Small intestine (tissue), 7 donors: ENCODE data around the gene PCTP. TPM values are rescaled to one million over a fixed set of nuclear protein-coding genes. Genes with fewer than 3 reads are reported as not detected.

Experiments
- DNase-seq, 2 donors: peaks; one replicate each; pipeline versions ENCODE4 v3.0.0 to v3.0.0-alpha.2; 2013
- FAIRE-seq: peaks from 2 replicates; lab custom pipeline; 2012; peaks lifted over from hg19 to GRCh38; lab: Jason Lieb, UNC
- H3K27ac ChIP-seq, 3 donors: one replicate each; pipeline ENCODE4 v1.5.1; 2013; ENCODE audit warnings: low read length in 2 of 3, mild to moderate bottlenecking in 2 of 3, control low read depth in 1 of 3, inconsistent platforms in 1 of 3, low read depth in 1 of 3, moderate library complexity in 1 of 3
- H3K27me3 ChIP-seq, 3 donors: one replicate each; pipeline ENCODE4 v1.6.1; 2013; ENCODE audit warnings: low read length in 3 of 3, inconsistent platforms in 1 of 3; ENCODE audit not compliant: control insufficient read depth in 3 of 3, insufficient read depth in 3 of 3
- H3K36me3 ChIP-seq, 3 donors: one replicate each; pipeline ENCODE4 v1.6.1; 2013; ENCODE audit warnings: low read length in 3 of 3, inconsistent platforms in 1 of 3, low read depth in 1 of 3, mild to moderate bottlenecking in 1 of 3, moderate library complexity in 1 of 3; ENCODE audit not compliant: control insufficient read depth in 3 of 3, insufficient read depth in 2 of 3
- H3K4me1 ChIP-seq, 3 donors: one replicate each; pipeline ENCODE4 v1.6.1; 2013; ENCODE audit warnings: low read length in 2 of 3, inconsistent platforms in 1 of 3, low read depth in 1 of 3, mild to moderate bottlenecking in 1 of 3, moderate library complexity in 1 of 3; ENCODE audit not compliant: control insufficient read depth in 3 of 3, insufficient read depth in 2 of 3
- H3K4me3 ChIP-seq, 3 donors: one replicate each; pipeline ENCODE4 v1.5.1; 2013; ENCODE audit warnings: low read length in 3 of 3, control low read depth in 1 of 3, inconsistent platforms in 1 of 3, low read depth in 1 of 3, mild to moderate bottlenecking in 1 of 3, moderate library complexity in 1 of 3
- H3K9me3 ChIP-seq, 2 donors: one replicate each; pipeline ENCODE4 v1.6.1; 2013; ENCODE audit warnings: low read depth in 1 of 2, low read length in 1 of 2; ENCODE audit not compliant: control insufficient read depth in 2 of 2, insufficient read depth in 1 of 2
- WGBS, 3 donors: extraction: QIAGEN DNeasy Blood & Tissue Kit; methylation state at CpG; one replicate each; pipeline ENCODE4 v1.1.7; 2013; 5-methylcytosine and 5-hydroxymethylcytosine counted together
- polyA plus RNA-seq, 4 donors: library from polyadenylated mRNA; stranded (reverse) in 3 of 4; unstranded in 1 of 4; fragments of 200-250 nt in 3 of 4; fragments of 120-200 nt in 1 of 4; gene quantifications; one replicate each; pipeline versions ENCODE4 v1.2.1 to v1.2.3, GENCODE V29; 2013
- donor health status: healthy with polysubstance abuse.
- donor health status: control.
- donor health status: control.
- donor health status: Bipolar disorder and iron deficiency.
- donor health status: healthy.

The PCTP gene
- polyA plus RNA-seq, 4 donors: 22.4 to 33.5 (median 25.9) TPM

- no peak for FAIRE-seq
- Histone ChIP-seq H3K4me3 (no peak overlapping the region), H3K9me3 (no peaks in the 10 kb centered on the region), H3K4me1 (no peaks in the 10 kb centered on the region), H3K27ac (no peak overlapping the region), H3K36me3 (no peaks in the 10 kb centered on the region), H3K27me3 (peaks cover 0 to 2% (median 0%) of the 10 kb centered on the region in 3 donors)
- DNase-seq: no peak
- WGBS, 3 donors: 26 to 29% (median 28%) methylated on average over 1 of the region's 1 CpG
These were observed 20.5 kb upstream of the PCTP start for GRCh38 chr17:55730380-55730779.

- WGBS, 3 donors: 19 to 37% (median 22%) methylated on average over 3 of the region's 3 CpGs
These were observed 20.0 kb upstream of the PCTP start for GRCh38 chr17:55730808-55731207.

GRCh38 chr17:55731586-55732250 is 19.1 kb upstream of the PCTP start:
- Histone ChIP-seq H3K27ac (peak overlapping the region in 2 of 3 donors; percentile 33 to 75), H3K36me3 (no peaks in the 10 kb centered on the region)

More at GRCh38 chr17:55730808-55731207, 20.0 kb upstream of the PCTP start:
- H3K4me3 ChIP-seq: no peak overlapping the region
- DNase-seq: no peak
- H3K9me3 ChIP-seq: no peaks in the 10 kb centered on the region
- peak overlapping the region in 1 of 3 donors; percentile 17 for H3K27ac ChIP-seq
- no peaks in the 10 kb centered on the region for H3K4me1 ChIP-seq
- no peak for FAIRE-seq
- peaks cover 0 to 2% (median 0%) of the 10 kb centered on the region in 3 donors for H3K27me3 ChIP-seq
- no peaks in the 10 kb centered on the region for H3K36me3 ChIP-seq

GRCh38 chr17:55734128-55734781 is 16.6 kb upstream of the PCTP start:
- Histone ChIP-seq H3K9me3 (no peaks in the 10 kb centered on the region), H3K4me1 (no peaks in the 10 kb centered on the region), H3K4me3 (no peak overlapping the region), H3K27me3 (peaks cover 0 to 4% (median 0%) of the 10 kb centered on the region in 3 donors), H3K36me3 (no peaks in the 10 kb centered on the region), H3K27ac (no peak overlapping the region)
- DNase-seq (no peak), FAIRE-seq (no peak)
- 11 to 30% (median 21%) methylated on average over 4 of the region's 4 CpGs for WGBS, 3 donors

More at GRCh38 chr17:55731586-55732250, 19.1 kb upstream of the PCTP start:
- DNase-seq (peak; percentile 10 to 21), FAIRE-seq (no peak)
- no peaks in the 10 kb centered on the region for H3K9me3 ChIP-seq
- 29 to 42% (median 32%) methylated on average over 10 of the region's 10 CpGs for WGBS, 3 donors
- peaks cover 0 to 2% (median 0%) of the 10 kb centered on the region in 3 donors for H3K27me3 ChIP-seq
- no peaks in the 10 kb centered on the region for H3K4me1 ChIP-seq
- H3K4me3 ChIP-seq: no peak overlapping the region

GRCh38 chr17:55735731-55736405 is 15.0 kb upstream of the PCTP start:
- H3K27ac ChIP-seq: no peak overlapping the region
- no peaks in the 10 kb centered on the region for H3K36me3 ChIP-seq
- FAIRE-seq (peak; percentile 53), DNase-seq (peak; percentile 26 to 39)
- H3K4me3 ChIP-seq: no peak overlapping the region
- H3K27me3 ChIP-seq: peaks cover 0 to 4% (median 2%) of the 10 kb centered on the region in 3 donors
- H3K9me3 ChIP-seq: no peaks in the 10 kb centered on the region
- 31 to 36% (median 36%) methylated on average over 5 of the region's 5 CpGs for WGBS, 3 donors
- H3K4me1 ChIP-seq: no peaks in the 10 kb centered on the region

GRCh38 chr17:55737976-55738501 is 12.8 kb upstream of the PCTP start:
- no peaks in the 10 kb centered on the region for H3K36me3 ChIP-seq
- H3K4me3 ChIP-seq: no peak overlapping the region
- no peaks in the 10 kb centered on the region for H3K4me1 ChIP-seq
- H3K9me3 ChIP-seq: no peaks in the 10 kb centered on the region
- FAIRE-seq: no peak
- H3K27me3 ChIP-seq: peaks cover 0 to 4% (median 2%) of the 10 kb centered on the region in 3 donors
- 70 to 82% (median 78%) methylated on average over 4 of the region's 4 CpGs for WGBS, 3 donors
- H3K27ac ChIP-seq: no peak overlapping the region
- no peak for DNase-seq

GRCh38 chr17:55740511-55741355 is 10.1 kb upstream of the PCTP start:
- 83 to 85% (median 84%) methylated on average over 10 of the region's 10 CpGs for WGBS, 3 donors
- DNase-seq (no peak), FAIRE-seq (no peak)

More at GRCh38 chr17:55740511-55741355, 10.1 kb upstream of the PCTP start:
- Histone ChIP-seq H3K9me3 (no peaks in the 10 kb centered on the region), H3K27ac (no peak overlapping the region), H3K4me3 (no peak overlapping the region), H3K4me1 (no peaks in the 10 kb centered on the region), H3K36me3 (no peaks in the 10 kb centered on the region), H3K27me3 (peaks cover 0 to 4% (median 2%) of the 10 kb centered on the region in 3 donors)
